Measurements from ENCODE around the gene BARX2.
A peak's percentile ranks its signal among the peaks of the same experiment; 100 is the strongest.

Gene BARX2

DNA sequence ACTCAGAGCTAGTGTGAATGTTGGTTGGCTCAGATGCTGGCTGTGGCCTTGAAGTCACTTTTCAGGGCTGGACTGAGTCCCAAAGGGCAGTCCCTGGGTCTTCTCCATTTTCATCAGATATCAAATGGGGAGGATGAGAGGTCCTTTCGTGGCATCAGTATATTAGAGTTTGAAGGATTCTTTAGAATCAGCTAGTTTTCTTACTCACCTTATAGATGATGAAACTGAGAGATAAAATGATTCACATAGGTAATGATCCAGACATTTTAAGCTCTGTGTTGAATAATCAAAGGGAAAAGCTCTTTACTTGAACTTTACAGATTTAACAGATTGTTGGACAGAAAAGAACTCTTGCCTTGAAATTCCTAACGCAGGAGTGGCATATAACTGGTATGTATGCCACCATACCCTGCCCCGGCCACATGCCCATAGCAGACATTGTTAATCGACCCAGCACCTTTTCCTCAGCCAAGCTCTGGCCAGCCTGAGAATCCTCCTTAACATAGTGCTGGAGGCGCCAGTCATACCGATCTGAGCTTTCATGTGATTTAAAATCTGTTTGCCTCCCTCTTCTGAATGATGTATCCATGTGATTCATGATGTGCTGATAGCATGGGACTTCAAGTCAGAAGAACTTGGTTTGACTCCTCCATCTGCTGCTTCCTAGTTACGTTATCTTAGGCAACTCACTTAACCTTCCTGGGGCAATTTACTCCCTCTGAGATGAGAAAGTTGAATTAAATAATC, 60.0 kb downstream of the BARX2 start:
- H3K27ac ChIP-seq (ENCODE audit: low read length, poor library complexity, severe bottlenecking) = no peak overlapping the region
- no peak overlapping the region for H3K23ac ChIP-seq (ENCODE audit: low read length in 2 of 2)
- 86% methylated on average over 6 of the region's 7 CpGs for WGBS
- no peak overlapping the region for H4K91ac ChIP-seq (ENCODE audit: low read length)
- H3K14ac ChIP-seq (ENCODE audit: low read length in 2 of 2) = no peak overlapping the region
- no peak overlapping the region for H2BK12ac ChIP-seq (ENCODE audit: low read length in 2 of 2)
- no peaks in the 10 kb centered on the region for H3K36me3 ChIP-seq (ENCODE audit: control insufficient read depth in 1 of 2, insufficient read depth in 2 of 2, low read depth in 1 of 2, low read length in 2 of 2)
- no peak overlapping the region for H2AK5ac ChIP-seq (ENCODE audit: low read length, severe bottlenecking)
- H3K4ac ChIP-seq (ENCODE audit: low read depth in 1 of 2, low read length in 2 of 2) = no peak overlapping the region
- H3K4me1 ChIP-seq (ENCODE audit: control insufficient read depth, insufficient read depth, low read depth, low read length) = no peaks in the 10 kb centered on the region
- H2BK120ac ChIP-seq (ENCODE audit: low read depth, low read length) = no peak overlapping the region
- no peak overlapping the region for H3K9ac ChIP-seq (ENCODE audit: low read length)
- H3K9me3 ChIP-seq (ENCODE audit: control insufficient read depth, low read length) = peaks cover 9% of the 10 kb centered on the region
- H2BK5ac ChIP-seq (ENCODE audit: low read depth, low read length, poor library complexity, severe bottlenecking) = no peak overlapping the region
- H2AFZ ChIP-seq (ENCODE audit: low read depth, low read length) = no peak overlapping the region
- no peak overlapping the region for H4K8ac ChIP-seq (ENCODE audit: low read length)
- no peaks in the 10 kb centered on the region for H3K79me1 ChIP-seq (replicated peaks; ENCODE audit: low read length, poor library complexity, severe bottlenecking)
- H3K4me3 ChIP-seq (ENCODE audit: insufficient read depth in 1 of 2, low read depth in 1 of 2, low read length in 2 of 2) = no peak overlapping the region
- no peak overlapping the region for H3K4me2 ChIP-seq (ENCODE audit: low read length, poor library complexity, severe bottlenecking)
- no peak for DNase-seq
- no peak overlapping the region for H2BK15ac ChIP-seq (ENCODE audit: low read depth, poor library complexity, severe bottlenecking)
- no peak overlapping the region for H3K18ac ChIP-seq (ENCODE audit: low read depth in 1 of 2, low read length in 2 of 2)
- no peaks in the 10 kb centered on the region for H3K27me3 ChIP-seq (ENCODE audit: control insufficient read depth in 1 of 2, insufficient read depth in 1 of 2, low read length in 2 of 2)

DNA sequence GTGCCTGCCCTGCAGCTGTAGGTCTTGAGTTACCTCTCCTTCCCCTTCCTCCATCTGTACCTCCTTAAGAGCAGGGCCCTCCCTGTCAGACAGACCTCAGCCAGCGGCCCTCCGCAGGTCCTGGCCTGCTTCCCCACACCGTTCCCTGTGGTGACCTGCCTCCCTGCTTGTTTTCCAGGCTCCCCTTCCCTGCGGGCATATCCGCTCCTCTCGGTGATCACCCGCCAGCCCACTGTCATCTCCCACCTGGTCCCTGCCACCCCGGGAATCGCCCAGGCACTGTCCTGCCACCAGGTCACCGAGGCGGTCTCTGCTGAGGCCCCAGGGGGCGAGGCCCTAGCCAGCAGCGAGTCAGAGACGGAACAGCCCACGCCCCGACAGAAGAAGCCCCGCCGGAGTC, 60.9 kb downstream of the BARX2 start:
- Histone ChIP-seq H2BK12ac (ENCODE audit: low read length in 2 of 2) (no peak overlapping the region), H3K27me3 (ENCODE audit: control insufficient read depth in 1 of 2, insufficient read depth in 1 of 2, low read length in 2 of 2) (no peaks in the 10 kb centered on the region), H3K4me3 (ENCODE audit: insufficient read depth in 1 of 2, low read depth in 1 of 2, low read length in 2 of 2) (no peak overlapping the region), H3K4ac (ENCODE audit: low read depth in 1 of 2, low read length in 2 of 2) (no peak overlapping the region), H3K23ac (ENCODE audit: low read length in 2 of 2) (no peak overlapping the region), H4K8ac (ENCODE audit: low read length) (no peak overlapping the region), H3K18ac (ENCODE audit: low read depth in 1 of 2, low read length in 2 of 2) (no peak overlapping the region), H3K9ac (ENCODE audit: low read length) (no peak overlapping the region), H3K14ac (ENCODE audit: low read length in 2 of 2) (peak overlapping the region in 1 of 2 experiments; percentile 39), H2AFZ (ENCODE audit: low read depth, low read length) (no peak overlapping the region), H3K4me2 (ENCODE audit: low read length, poor library complexity, severe bottlenecking) (no peak overlapping the region), H3K27ac (ENCODE audit: low read length, poor library complexity, severe bottlenecking) (no peak overlapping the region), H2AK5ac (ENCODE audit: low read length, severe bottlenecking) (no peak overlapping the region), H3K9me3 (ENCODE audit: control insufficient read depth, low read length) (peaks cover 3% of the 10 kb centered on the region), H2BK5ac (ENCODE audit: low read depth, low read length, poor library complexity, severe bottlenecking) (no peak overlapping the region), H3K79me1 (replicated peaks; ENCODE audit: low read length, poor library complexity, severe bottlenecking) (no peaks in the 10 kb centered on the region), H3K36me3 (ENCODE audit: control insufficient read depth in 1 of 2, insufficient read depth in 2 of 2, low read depth in 1 of 2, low read length in 2 of 2) (no peaks in the 10 kb centered on the region), H2BK15ac (ENCODE audit: low read depth, poor library complexity, severe bottlenecking) (no peak overlapping the region), H2BK120ac (ENCODE audit: low read depth, low read length) (no peak overlapping the region), H4K91ac (ENCODE audit: low read length) (no peak overlapping the region), H3K4me1 (ENCODE audit: control insufficient read depth, insufficient read depth, low read depth, low read length) (no peaks in the 10 kb centered on the region)
- no peak for DNase-seq
- WGBS = 92% methylated on average over 18 of the region's 18 CpGs

DNA sequence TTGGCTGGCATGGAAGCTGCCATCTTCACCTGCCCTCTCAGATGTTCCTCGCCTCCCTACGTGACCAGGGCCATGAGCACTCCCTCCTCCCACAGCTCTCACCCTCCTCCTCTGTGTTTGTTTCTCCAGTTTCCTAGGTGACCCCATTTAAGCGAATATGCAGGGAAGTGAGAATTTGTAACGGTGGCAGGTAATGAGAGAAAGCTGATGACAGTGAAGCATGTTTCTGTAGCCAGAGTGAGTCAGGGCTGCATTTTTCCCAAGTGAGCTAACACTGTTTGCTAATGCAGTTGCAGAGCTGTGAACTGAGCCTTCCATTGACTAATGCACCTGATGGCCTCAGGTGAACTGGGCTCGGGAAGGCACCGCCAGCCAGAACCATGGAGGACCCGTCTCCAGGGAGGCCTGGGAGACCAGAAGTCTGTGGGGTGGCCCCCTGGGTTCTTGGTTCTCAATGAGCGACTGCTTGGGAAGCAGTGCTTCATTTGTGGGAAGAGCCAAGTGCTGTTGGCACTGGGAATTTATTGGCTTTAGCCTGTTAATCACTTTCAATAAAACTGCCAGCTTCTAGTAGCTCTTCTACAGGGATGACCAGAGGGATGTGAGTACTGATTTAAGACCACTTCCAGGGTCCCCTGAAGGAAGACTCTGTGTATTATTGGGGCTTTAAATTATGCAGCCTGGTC, 64.5 kb downstream of the BARX2 start:
- H3K4me1 ChIP-seq (ENCODE audit: control insufficient read depth, insufficient read depth, low read depth, low read length) = no peaks in the 10 kb centered on the region
- no peak overlapping the region for H2BK15ac ChIP-seq (ENCODE audit: low read depth, poor library complexity, severe bottlenecking)
- no peak overlapping the region for H3K4me2 ChIP-seq (ENCODE audit: low read length, poor library complexity, severe bottlenecking)
- H3K79me1 ChIP-seq (replicated peaks; ENCODE audit: low read length, poor library complexity, severe bottlenecking) = no peaks in the 10 kb centered on the region
- no peak overlapping the region for H3K9ac ChIP-seq (ENCODE audit: low read length)
- H3K9me3 ChIP-seq (ENCODE audit: control insufficient read depth, low read length) = no peaks in the 10 kb centered on the region
- 53% methylated on average over 8 of the region's 8 CpGs for WGBS
- no peak for DNase-seq
- H2BK120ac ChIP-seq (ENCODE audit: low read depth, low read length) = no peak overlapping the region
- no peak overlapping the region for H3K4ac ChIP-seq (ENCODE audit: low read depth in 1 of 2, low read length in 2 of 2)
- H2AFZ ChIP-seq (ENCODE audit: low read depth, low read length) = no peak overlapping the region
- no peak overlapping the region for H3K18ac ChIP-seq (ENCODE audit: low read depth in 1 of 2, low read length in 2 of 2)
- no peak overlapping the region for H2BK5ac ChIP-seq (ENCODE audit: low read depth, low read length, poor library complexity, severe bottlenecking)
- no peak overlapping the region for H4K91ac ChIP-seq (ENCODE audit: low read length)
- H3K14ac ChIP-seq (ENCODE audit: low read length in 2 of 2) = no peak overlapping the region
- H3K27ac ChIP-seq (ENCODE audit: low read length, poor library complexity, severe bottlenecking) = no peak overlapping the region
- H3K4me3 ChIP-seq (ENCODE audit: insufficient read depth in 1 of 2, low read depth in 1 of 2, low read length in 2 of 2) = no peak overlapping the region
- H2AK5ac ChIP-seq (ENCODE audit: low read length, severe bottlenecking) = no peak overlapping the region
- H3K36me3 ChIP-seq (ENCODE audit: control insufficient read depth in 1 of 2, insufficient read depth in 2 of 2, low read depth in 1 of 2, low read length in 2 of 2) = no peaks in the 10 kb centered on the region
- no peak overlapping the region for H3K23ac ChIP-seq (ENCODE audit: low read length in 2 of 2)
- no peaks in the 10 kb centered on the region for H3K27me3 ChIP-seq (ENCODE audit: control insufficient read depth in 1 of 2, insufficient read depth in 1 of 2, low read length in 2 of 2)
- H4K8ac ChIP-seq (ENCODE audit: low read length) = no peak overlapping the region
- H2BK12ac ChIP-seq (ENCODE audit: low read length in 2 of 2) = no peak overlapping the region

DNA sequence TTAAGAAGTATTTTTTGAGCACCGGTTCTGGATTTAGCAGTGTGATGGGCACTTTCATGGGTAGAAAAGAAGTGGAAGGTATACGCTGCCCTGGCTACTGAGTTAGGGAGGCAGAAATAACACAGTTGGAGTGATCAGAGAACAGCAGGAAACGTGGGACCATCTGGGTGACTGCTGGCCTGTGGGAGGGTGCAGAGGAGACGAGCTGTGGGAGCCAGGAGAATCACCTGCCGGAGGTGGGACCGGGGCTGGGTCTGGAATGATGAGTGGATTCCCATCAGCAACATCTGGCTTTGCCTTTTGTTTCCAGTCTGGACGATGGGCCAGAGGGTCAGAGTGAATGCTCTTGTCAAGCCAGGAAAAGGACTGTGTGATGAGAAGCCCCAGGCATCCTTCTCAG, 66.5 kb downstream of the BARX2 start:
- 74% methylated on average over 7 of the region's 7 CpGs for WGBS

More for the DNA sequence above, 66.5 kb downstream of the BARX2 start:
- H3K9ac ChIP-seq (ENCODE audit: low read length) = no peak overlapping the region
- no peak overlapping the region for H3K4ac ChIP-seq (ENCODE audit: low read depth in 1 of 2, low read length in 2 of 2)
- no peak overlapping the region for H3K4me2 ChIP-seq (ENCODE audit: low read length, poor library complexity, severe bottlenecking)
- no peaks in the 10 kb centered on the region for H3K4me1 ChIP-seq (ENCODE audit: control insufficient read depth, insufficient read depth, low read depth, low read length)
- H3K27me3 ChIP-seq (ENCODE audit: control insufficient read depth in 1 of 2, insufficient read depth in 1 of 2, low read length in 2 of 2) = no peaks in the 10 kb centered on the region
- no peak overlapping the region for H2BK120ac ChIP-seq (ENCODE audit: low read depth, low read length)
- DNase-seq = no peak
- no peak overlapping the region for H2AFZ ChIP-seq (ENCODE audit: low read depth, low read length)
- H4K91ac ChIP-seq (ENCODE audit: low read length) = no peak overlapping the region
- no peak overlapping the region for H3K18ac ChIP-seq (ENCODE audit: low read depth in 1 of 2, low read length in 2 of 2)
- H3K14ac ChIP-seq (ENCODE audit: low read length in 2 of 2) = no peak overlapping the region
- H2BK12ac ChIP-seq (ENCODE audit: low read length in 2 of 2) = no peak overlapping the region
- no peak overlapping the region for H3K27ac ChIP-seq (ENCODE audit: low read length, poor library complexity, severe bottlenecking)
- H3K79me1 ChIP-seq (replicated peaks; ENCODE audit: low read length, poor library complexity, severe bottlenecking) = no peaks in the 10 kb centered on the region
- no peak overlapping the region for H2BK15ac ChIP-seq (ENCODE audit: low read depth, poor library complexity, severe bottlenecking)
- H3K36me3 ChIP-seq (ENCODE audit: control insufficient read depth in 1 of 2, insufficient read depth in 2 of 2, low read depth in 1 of 2, low read length in 2 of 2) = no peaks in the 10 kb centered on the region
- H2BK5ac ChIP-seq (ENCODE audit: low read depth, low read length, poor library complexity, severe bottlenecking) = no peak overlapping the region
- peaks cover 2% of the 10 kb centered on the region for H3K9me3 ChIP-seq (ENCODE audit: control insufficient read depth, low read length)
- no peak overlapping the region for H3K4me3 ChIP-seq (ENCODE audit: insufficient read depth in 1 of 2, low read depth in 1 of 2, low read length in 2 of 2)
- H3K23ac ChIP-seq (ENCODE audit: low read length in 2 of 2) = no peak overlapping the region
- no peak overlapping the region for H4K8ac ChIP-seq (ENCODE audit: low read length)
- no peak overlapping the region for H2AK5ac ChIP-seq (ENCODE audit: low read length, severe bottlenecking)

All from mesenchymal stem cell (in vitro differentiated cells and primary cell).